Gastroesophageal sphincter (tissue), 4 donors: Measurements from ENCODE around the gene DPRX. TPM values are rescaled to one million over a fixed set of nuclear protein-coding genes. Genes with fewer than 3 reads are reported as not detected.

ENCODE experiments used
- ATAC-seq: fragments of 150-250 bp; one replicate; pipeline ENCODE4 v1.9.1; 2016; ENCODE audit warnings: mild to moderate bottlenecking, moderate library complexity
- H3K27ac ChIP-seq, 4 donors: fragments of 200-600 bp; sonication (generic) in 3 of 4; 1 replicate in 3 of 4; 2 replicates in 1 of 4; pipeline ENCODE4 v1.5.1; 2016 to 2019
- H3K27me3 ChIP-seq: fragments of 200-600 bp; sonication (generic); one replicate; pipeline ENCODE4 v1.5.1; 2019
- H3K36me3 ChIP-seq, 2 donors: fragments of 200-600 bp; sonication (generic); one replicate each; pipeline ENCODE4 v1.5.1; 2019; ENCODE audit warnings: control low read depth in 1 of 2
- H3K4me1 ChIP-seq, 3 donors: fragments of 200-600 bp; sonication (generic); 1 replicate in 2 of 3; 2 replicates in 1 of 3; pipeline ENCODE4 v1.5.1; 2016 to 2019; ENCODE audit warnings: control low read depth in 2 of 3
- H3K4me3 ChIP-seq, 2 donors: fragments of 200-600 bp; sonication (generic); one replicate each; pipeline ENCODE4 v1.5.1; 2019; ENCODE audit warnings: mild to moderate bottlenecking in 1 of 2, moderate library complexity in 1 of 2
- H3K9me3 ChIP-seq, 3 donors: fragments of 200-600 bp; sonication (generic); one replicate each; pipeline ENCODE4 v1.5.1; 2017 to 2019; ENCODE audit warnings: control low read depth in 2 of 3
- CTCF ChIP-seq, 4 experiments: fragments of 200-600 bp in 2 of 4; fragments of 450-650 bp in 2 of 4; sonication (generic) in 1 of 4; IDR thresholded peaks; one replicate each; pipeline ENCODE4 v1.5.1; 2017 to 2019; ENCODE audit warnings: antibody characterized with exemption in 4 of 4, mild to moderate bottlenecking in 2 of 4, moderate library complexity in 2 of 4
- EP300 ChIP-seq: sonication (generic); formaldehyde crosslinking; IDR thresholded peaks from one replicate; pipeline ENCODE4 v1.6.1; 2017; ENCODE audit warnings: antibody characterized with exemption, mild to moderate bottlenecking
- POLR2A ChIP-seq, 2 donors: fragments of 450-650 bp; IDR thresholded peaks; one replicate each; pipeline ENCODE4 v1.6.1; 2017; ENCODE audit warnings: antibody characterized with exemption in 2 of 2, mild to moderate bottlenecking in 2 of 2, moderate library complexity in 1 of 2
- POLR2AphosphoS5 ChIP-seq: sonication (generic); formaldehyde crosslinking; IDR thresholded peaks from one replicate; pipeline ENCODE4 v1.6.1; 2017; ENCODE audit warnings: antibody characterized with exemption
- WGBS, 2 donors: methylation state at CpG; one replicate each; pipeline ENCODE4 v1.1.5; 2018; ENCODE audit warnings: low coverage in 1 of 2; 5-methylcytosine and 5-hydroxymethylcytosine counted together
- total RNA-seq, 4 donors: library from RNA; depleted of rRNA; stranded (reverse); fragments of >200 nt; gene quantifications; one replicate each; pipeline ENCODE4 v1.1.0, GENCODE V29; 2016

The DPRX gene
- total RNA-seq, 4 donors from 2014 or later = not detected

- Histone ChIP-seq H3K9me3 (no peaks in the 10 kb centered on the region), H3K4me1 (no peaks in the 10 kb centered on the region), H3K27me3 (peaks cover 13% of the 10 kb centered on the region), H3K4me3 (no peak overlapping the region), H3K27ac (no peak overlapping the region), H3K36me3 (no peaks in the 10 kb centered on the region)
- ATAC-seq = no peak
- 56 to 58% methylated on average over 6 of the region's 9 CpGs for WGBS, 2 donors
- no peak for TF ChIP-seq EP300
- TF ChIP-seq POLR2AphosphoS5 = no peak
- TF ChIP-seq CTCF (IDR thresholded peaks at IDR 0.05) = no peak
- TF ChIP-seq POLR2A (IDR thresholded peaks at IDR 0.05) = no peak
Measured at GRCh38 chr19:53596056-53596455, 35.7 kb upstream of the DPRX start.

DNA sequence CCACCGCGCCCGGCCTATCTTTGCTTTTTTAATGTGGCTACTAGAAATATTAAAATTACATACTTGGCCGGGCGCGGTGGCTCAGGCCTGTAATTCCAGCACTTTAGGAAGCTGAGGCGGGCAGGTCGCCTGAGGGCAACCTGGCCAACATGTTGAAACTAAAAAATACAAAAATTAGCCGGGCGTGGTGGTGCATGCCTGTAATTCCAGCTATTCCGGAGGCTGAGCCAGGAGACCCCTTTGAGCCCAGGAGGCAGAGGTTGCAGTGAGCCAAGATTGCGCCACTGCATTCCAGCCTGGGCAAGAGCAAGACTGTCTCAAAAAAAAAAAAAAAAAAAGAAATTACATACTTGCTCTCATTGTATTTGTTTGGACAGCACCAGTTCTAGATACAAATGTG is 34.8 kb upstream of the DPRX start:
- Histone ChIP-seq H3K4me1 (no peaks in the 10 kb centered on the region), H3K4me3 (no peak overlapping the region), H3K27me3 (peaks cover 13% of the 10 kb centered on the region), H3K36me3 (no peaks in the 10 kb centered on the region), H3K27ac (no peak overlapping the region), H3K9me3 (no peaks in the 10 kb centered on the region)
- ATAC-seq = no peak
- WGBS, 2 donors = 55% methylated on average over 4 of the region's 12 CpGs; no CpG with 5 or more reads in 1 of the 2 donors
- TF ChIP-seq POLR2A (IDR thresholded peaks at IDR 0.05) (no peak), CTCF (IDR thresholded peaks at IDR 0.05) (no peak), EP300 (no peak), POLR2AphosphoS5 (no peak)

GRCh38 chr19:53598361-53598760 is 33.4 kb upstream of the DPRX start:
- H3K36me3 ChIP-seq = no peaks in the 10 kb centered on the region
- H3K27ac ChIP-seq = no peak overlapping the region
- H3K9me3 ChIP-seq = no peaks in the 10 kb centered on the region
- no peak for ATAC-seq
- peaks cover 13% of the 10 kb centered on the region for H3K27me3 ChIP-seq
- no peak overlapping the region for H3K4me3 ChIP-seq
- 65 to 83% methylated on average over 5 to 10 of the region's 10 CpGs for WGBS, 2 donors
- TF ChIP-seq POLR2AphosphoS5 = no peak
- TF ChIP-seq EP300 = no peak
- TF ChIP-seq CTCF (IDR thresholded peaks at IDR 0.05) = no peak
- TF ChIP-seq POLR2A (IDR thresholded peaks at IDR 0.05) = no peak
- H3K4me1 ChIP-seq = no peaks in the 10 kb centered on the region

DNA sequence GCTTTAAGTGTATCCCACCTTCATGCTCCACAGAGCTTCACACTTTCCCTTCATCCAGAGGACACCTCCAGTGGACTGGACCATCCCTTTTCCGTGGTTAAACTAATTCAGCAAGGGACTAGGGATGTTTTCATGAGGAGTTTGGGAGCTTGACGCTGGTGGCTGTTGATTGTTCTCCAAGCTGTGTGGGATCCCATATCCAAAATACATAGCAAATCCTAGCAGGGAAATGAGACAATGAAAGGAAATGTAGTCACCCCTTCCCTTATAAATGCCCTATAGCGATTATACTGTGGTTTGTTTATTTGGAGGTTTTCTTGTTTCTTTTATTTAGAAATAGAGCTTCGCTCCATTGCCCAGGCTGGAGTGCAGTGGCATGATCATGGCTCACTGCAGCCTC is 31.6 kb upstream of the DPRX start:
- no peaks in the 10 kb centered on the region for H3K4me1 ChIP-seq
- H3K27me3 ChIP-seq = peaks cover 18% of the 10 kb centered on the region
- TF ChIP-seq POLR2A (IDR thresholded peaks at IDR 0.05) (no peak), CTCF (IDR thresholded peaks at IDR 0.05) (no peak), EP300 (no peak), POLR2AphosphoS5 (no peak)
- no peak overlapping the region for H3K4me3 ChIP-seq
- no peaks in the 10 kb centered on the region for H3K36me3 ChIP-seq
- no peak for ATAC-seq
- H3K9me3 ChIP-seq = no peaks in the 10 kb centered on the region
- no peak overlapping the region for H3K27ac ChIP-seq
- 74 to 78% methylated on average over 3 to 4 of the region's 4 CpGs for WGBS, 2 donors

DNA sequence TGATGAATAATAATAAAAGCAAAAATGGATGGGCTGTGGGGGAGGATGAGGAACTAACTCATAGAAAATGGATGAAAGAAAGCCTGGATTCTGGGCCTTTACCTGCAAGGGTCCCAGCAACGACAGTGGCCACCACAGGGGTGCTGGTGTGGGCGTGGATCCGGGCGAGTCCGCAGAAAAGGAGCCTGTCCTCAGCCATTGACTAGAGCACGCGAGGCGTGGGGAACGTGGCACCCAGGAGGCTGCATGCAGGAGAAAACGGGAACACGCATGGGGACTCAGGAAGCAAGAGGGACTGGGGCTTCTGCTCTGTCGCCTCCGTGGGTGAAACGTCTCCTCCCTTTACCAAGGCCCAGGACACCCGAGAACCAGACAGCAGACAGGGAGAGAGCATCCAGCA is 25.8 kb upstream of the DPRX start:
- peaks cover 24% of the 10 kb centered on the region for H3K27me3 ChIP-seq
- no peaks in the 10 kb centered on the region for H3K36me3 ChIP-seq
- no peak for TF ChIP-seq EP300
- no peak for TF ChIP-seq POLR2AphosphoS5
- no peak for TF ChIP-seq POLR2A (IDR thresholded peaks at IDR 0.05)
- TF ChIP-seq CTCF (IDR thresholded peaks at IDR 0.05) = no peak
- no peak overlapping the region for H3K27ac ChIP-seq
- 76% methylated on average over 14 of the region's 15 CpGs; no CpG with 5 or more reads in 1 of the 2 donors for WGBS, 2 donors
- no peak for ATAC-seq
- H3K4me3 ChIP-seq = no peak overlapping the region
- no peaks in the 10 kb centered on the region for H3K4me1 ChIP-seq
- H3K9me3 ChIP-seq = no peaks in the 10 kb centered on the region
